Measurements from ENCODE around the gene CD300LF. TPM values are rescaled to one million over a fixed set of nuclear protein-coding genes. Genes with fewer than 3 reads are reported as not detected.

Gene CD300LF
- total and polyA plus RNA-seq, 2 donors (not counting 1 experiment from before 2014, with no cell fraction given): 0.52 to 1.1 TPM

- Histone ChIP-seq H3K36me3 (replicated peaks in 1 of 2; ENCODE audit: control extremely low read depth in 1 of 2, control insufficient read depth in 1 of 2, extremely low read depth in 1 of 2, insufficient read depth in 2 of 2, low read length in 1 of 2) (no peaks in the 10 kb centered on the region), H3K4me3 (ENCODE audit: control extremely low read depth in 1 of 5, extremely low read depth in 1 of 5, insufficient read depth in 1 of 5, low read depth in 2 of 5, low read length in 4 of 5) (no peak overlapping the region), H3K9ac (ENCODE audit: low read length) (no peak overlapping the region), H3K4me2 (replicated peaks; ENCODE audit: low read depth, low read length, poor library complexity, severe bottlenecking) (no peak overlapping the region), H2AFZ (ENCODE audit: insufficient read depth, low read depth, low read length, poor library complexity, severe bottlenecking) (no peak overlapping the region), H3K4me1 (ENCODE audit: control insufficient read depth in 2 of 2, insufficient read depth in 2 of 2, low read length in 2 of 2) (peaks cover 44 to 49% of the 10 kb centered on the region in 2 donors), H3K27me3 (replicated peaks in 1 of 4; ENCODE audit: control extremely low read depth in 1 of 4, control insufficient read depth in 3 of 4, insufficient read depth in 4 of 4, low read length in 3 of 4) (peaks cover 0 to 26% (median 6%) of the 10 kb centered on the region in 4 experiments), H3K27ac (ENCODE audit: low read length in 2 of 2) (no peak overlapping the region), H3K79me2 (ENCODE audit: control insufficient read depth, insufficient read depth, low read length) (no peaks in the 10 kb centered on the region), H3K9me3 (ENCODE audit: control extremely low read depth in 1 of 3, control insufficient read depth in 2 of 3, insufficient read depth in 1 of 3, low read length in 2 of 3) (no peaks in the 10 kb centered on the region), H4K20me1 (ENCODE audit: control insufficient read depth, insufficient read depth, low read length, poor library complexity, severe bottlenecking) (no peaks in the 10 kb centered on the region)
- peaks cover 55% of the 10 kb centered on the region for H3K4me1 Mint-ChIP-seq
- no peak overlapping the region for H3K4me3 Mint-ChIP-seq
- H3K9me3 Mint-ChIP-seq (ENCODE audit: insufficient read depth): no peaks in the 10 kb centered on the region
- 74% methylated on average over 2 of the region's 2 CpGs for WGBS (ENCODE audit: insufficient coverage)
- peaks cover 36% of the 10 kb centered on the region for H3K27me3 Mint-ChIP-seq
- DNase-seq: no peak
- TF ChIP-seq EZH2 (IDR thresholded peaks at IDR 0.05; ENCODE audit: borderline replicate concordance, insufficient read depth, low read depth, low read length, poor library complexity, severe bottlenecking): no peak
- no peak for TF ChIP-seq CTCF (IDR thresholded peaks at IDR 0.05)
- H3K27ac Mint-ChIP-seq: no peak overlapping the region
- ATAC-seq (ENCODE audit: low read depth): no peak
- ChIA-PET CTCF (interaction anchor here (0.7 to 1.9 kb wide), 7 partner anchors 12 to 266 kb away, joined by 3 to 7 read pairs (median 3); partner anchors contain the start of gene RAB37), POLR2A (interaction anchor here (0.6 kb wide), 1 partner anchor 13 kb away, joined by 3 read pairs; no protein-coding TSS in a partner anchor)
- intact Hi-C loops (cut with micrococcal nuclease): no loop called here
Measured at GRCh38 chr17:74645010-74645409, 67.7 kb downstream of the CD300LF start.

- 92% methylated on average over 1 of the region's 2 CpGs for WGBS (ENCODE audit: insufficient coverage)
- H3K4me3 Mint-ChIP-seq: no peak overlapping the region
- CTCF ChIA-PET: interaction anchor here (0.7 to 1.9 kb wide), 8 partner anchors 13 to 265 kb away, joined by 3 to 7 read pairs (median 4); partner anchors contain the start of gene RAB37
- no peak for DNase-seq
- Histone ChIP-seq H3K4me2 (replicated peaks; ENCODE audit: low read depth, low read length, poor library complexity, severe bottlenecking) (no peak overlapping the region), H3K36me3 (replicated peaks in 1 of 2; ENCODE audit: control extremely low read depth in 1 of 2, control insufficient read depth in 1 of 2, extremely low read depth in 1 of 2, insufficient read depth in 2 of 2, low read length in 1 of 2) (no peaks in the 10 kb centered on the region), H4K20me1 (ENCODE audit: control insufficient read depth, insufficient read depth, low read length, poor library complexity, severe bottlenecking) (no peaks in the 10 kb centered on the region), H3K27ac (ENCODE audit: low read length in 2 of 2) (no peak overlapping the region), H3K9me3 (ENCODE audit: control extremely low read depth in 1 of 3, control insufficient read depth in 2 of 3, insufficient read depth in 1 of 3, low read length in 2 of 3) (no peaks in the 10 kb centered on the region), H3K9ac (ENCODE audit: low read length) (no peak overlapping the region), H3K4me1 (ENCODE audit: control insufficient read depth in 2 of 2, insufficient read depth in 2 of 2, low read length in 2 of 2) (peaks cover 50 to 55% of the 10 kb centered on the region in 2 donors), H3K79me2 (ENCODE audit: control insufficient read depth, insufficient read depth, low read length) (no peaks in the 10 kb centered on the region), H3K4me3 (ENCODE audit: control extremely low read depth in 1 of 5, extremely low read depth in 1 of 5, insufficient read depth in 1 of 5, low read depth in 2 of 5, low read length in 4 of 5) (no peak overlapping the region), H2AFZ (ENCODE audit: insufficient read depth, low read depth, low read length, poor library complexity, severe bottlenecking) (no peak overlapping the region), H3K27me3 (replicated peaks in 1 of 4; ENCODE audit: control extremely low read depth in 1 of 4, control insufficient read depth in 3 of 4, insufficient read depth in 4 of 4, low read length in 3 of 4) (peaks cover 0 to 26% (median 6%) of the 10 kb centered on the region in 4 experiments)
- H3K27me3 Mint-ChIP-seq: peaks cover 32% of the 10 kb centered on the region
- no peaks in the 10 kb centered on the region for H3K9me3 Mint-ChIP-seq (ENCODE audit: insufficient read depth)
- TF ChIP-seq EZH2 (IDR thresholded peaks at IDR 0.05; ENCODE audit: borderline replicate concordance, insufficient read depth, low read depth, low read length, poor library complexity, severe bottlenecking): no peak
- TF ChIP-seq CTCF (IDR thresholded peaks at IDR 0.05): no peak
- POLR2A ChIA-PET: interaction anchor here (0.8 kb wide), 1 partner anchor 9 kb away, joined by 3 read pairs; no protein-coding TSS in a partner anchor
- ATAC-seq (ENCODE audit: low read depth): no peak
- H3K4me1 Mint-ChIP-seq: peaks cover 61% of the 10 kb centered on the region
- intact Hi-C loops (cut with micrococcal nuclease): loop anchor here (5.0 kb wide), 1 partner anchor 42 kb away; no protein-coding TSS in a partner anchor
- no peak overlapping the region for H3K27ac Mint-ChIP-seq
Measured at GRCh38 chr17:74644419-74644818, 68.3 kb downstream of the CD300LF start.

Measured in B cell (primary cell).